ENCODE results near the gene NPHP4.

DNA sequence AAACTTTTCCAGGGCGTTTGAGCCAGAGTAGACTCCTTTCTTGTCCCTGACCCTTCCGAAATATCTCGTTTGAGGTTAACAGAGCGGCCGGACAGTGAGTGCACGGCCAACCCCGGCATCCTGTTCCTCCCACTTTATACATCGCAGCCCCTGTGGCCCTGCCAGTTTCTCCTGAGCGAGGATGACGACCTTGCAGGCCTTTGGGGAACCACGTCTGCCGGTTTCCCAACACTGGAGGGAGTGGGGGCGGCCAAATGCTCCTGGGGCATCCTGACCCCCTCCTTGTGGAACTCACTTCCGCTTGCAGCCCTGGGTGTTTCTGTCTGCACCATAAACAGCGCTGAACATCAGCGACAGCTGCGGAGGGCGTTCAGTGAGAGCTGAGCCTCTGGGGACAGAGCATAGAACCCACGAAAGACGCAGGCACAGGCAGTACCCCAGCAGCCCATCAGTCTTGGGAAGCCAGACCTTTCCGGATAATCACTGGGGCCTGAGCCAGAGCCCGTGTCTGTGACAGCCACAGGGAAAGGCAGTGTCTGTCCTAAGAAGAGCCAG lies 48.7 kb upstream of the NPHP4 start:
- TF ChIP-seq ZFP3 (CRISPR knock-in tag; IDR thresholded peaks at IDR 0.05) (no peak), ZNF8 (CRISPR knock-in tag; IDR thresholded peaks at IDR 0.05) (no peak), OSR1 (CRISPR knock-in tag; IDR thresholded peaks at IDR 0.05) (no peak), ZNF70 (CRISPR knock-in tag; IDR thresholded peaks at IDR 0.05) (no peak), ISL1 (CRISPR knock-in tag; IDR thresholded peaks at IDR 0.05) (no peak)
- TF ChIP-seq, protein P1, sequence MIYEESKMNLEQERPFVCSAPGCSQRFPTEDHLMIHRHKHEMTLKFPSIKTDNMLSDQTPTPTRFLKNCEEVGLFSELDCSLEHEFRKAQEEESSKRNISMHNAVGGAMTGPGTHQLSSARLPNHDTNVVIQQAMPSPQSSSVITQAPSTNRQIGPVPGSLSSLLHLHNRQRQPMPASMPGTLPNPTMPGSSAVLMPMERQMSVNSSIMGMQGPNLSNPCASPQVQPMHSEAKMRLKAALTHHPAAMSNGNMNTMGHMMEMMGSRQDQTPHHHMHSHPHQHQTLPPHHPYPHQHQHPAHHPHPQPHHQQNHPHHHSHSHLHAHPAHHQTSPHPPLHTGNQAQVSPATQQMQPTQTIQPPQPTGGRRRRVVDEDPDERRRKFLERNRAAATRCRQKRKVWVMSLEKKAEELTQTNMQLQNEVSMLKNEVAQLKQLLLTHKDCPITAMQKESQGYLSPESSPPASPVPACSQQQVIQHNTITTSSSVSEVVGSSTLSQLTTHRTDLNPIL (CRISPR knock-in tag; IDR thresholded peaks at IDR 0.05; ENCODE audit: low read depth), result no peak
- TF ChIP-seq, protein P2, sequence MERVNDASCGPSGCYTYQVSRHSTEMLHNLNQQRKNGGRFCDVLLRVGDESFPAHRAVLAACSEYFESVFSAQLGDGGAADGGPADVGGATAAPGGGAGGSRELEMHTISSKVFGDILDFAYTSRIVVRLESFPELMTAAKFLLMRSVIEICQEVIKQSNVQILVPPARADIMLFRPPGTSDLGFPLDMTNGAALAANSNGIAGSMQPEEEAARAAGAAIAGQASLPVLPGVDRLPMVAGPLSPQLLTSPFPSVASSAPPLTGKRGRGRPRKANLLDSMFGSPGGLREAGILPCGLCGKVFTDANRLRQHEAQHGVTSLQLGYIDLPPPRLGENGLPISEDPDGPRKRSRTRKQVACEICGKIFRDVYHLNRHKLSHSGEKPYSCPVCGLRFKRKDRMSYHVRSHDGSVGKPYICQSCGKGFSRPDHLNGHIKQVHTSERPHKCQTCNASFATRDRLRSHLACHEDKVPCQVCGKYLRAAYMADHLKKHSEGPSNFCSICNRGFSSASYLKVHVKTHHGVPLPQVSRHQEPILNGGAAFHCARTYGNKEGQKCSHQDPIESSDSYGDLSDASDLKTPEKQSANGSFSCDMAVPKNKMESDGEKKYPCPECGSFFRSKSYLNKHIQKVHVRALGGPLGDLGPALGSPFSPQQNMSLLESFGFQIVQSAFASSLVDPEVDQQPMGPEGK (CRISPR knock-in tag; IDR thresholded peaks at IDR 0.05; ENCODE audit: borderline replicate concordance), result no peak
- TF ChIP-seq, protein P3, sequence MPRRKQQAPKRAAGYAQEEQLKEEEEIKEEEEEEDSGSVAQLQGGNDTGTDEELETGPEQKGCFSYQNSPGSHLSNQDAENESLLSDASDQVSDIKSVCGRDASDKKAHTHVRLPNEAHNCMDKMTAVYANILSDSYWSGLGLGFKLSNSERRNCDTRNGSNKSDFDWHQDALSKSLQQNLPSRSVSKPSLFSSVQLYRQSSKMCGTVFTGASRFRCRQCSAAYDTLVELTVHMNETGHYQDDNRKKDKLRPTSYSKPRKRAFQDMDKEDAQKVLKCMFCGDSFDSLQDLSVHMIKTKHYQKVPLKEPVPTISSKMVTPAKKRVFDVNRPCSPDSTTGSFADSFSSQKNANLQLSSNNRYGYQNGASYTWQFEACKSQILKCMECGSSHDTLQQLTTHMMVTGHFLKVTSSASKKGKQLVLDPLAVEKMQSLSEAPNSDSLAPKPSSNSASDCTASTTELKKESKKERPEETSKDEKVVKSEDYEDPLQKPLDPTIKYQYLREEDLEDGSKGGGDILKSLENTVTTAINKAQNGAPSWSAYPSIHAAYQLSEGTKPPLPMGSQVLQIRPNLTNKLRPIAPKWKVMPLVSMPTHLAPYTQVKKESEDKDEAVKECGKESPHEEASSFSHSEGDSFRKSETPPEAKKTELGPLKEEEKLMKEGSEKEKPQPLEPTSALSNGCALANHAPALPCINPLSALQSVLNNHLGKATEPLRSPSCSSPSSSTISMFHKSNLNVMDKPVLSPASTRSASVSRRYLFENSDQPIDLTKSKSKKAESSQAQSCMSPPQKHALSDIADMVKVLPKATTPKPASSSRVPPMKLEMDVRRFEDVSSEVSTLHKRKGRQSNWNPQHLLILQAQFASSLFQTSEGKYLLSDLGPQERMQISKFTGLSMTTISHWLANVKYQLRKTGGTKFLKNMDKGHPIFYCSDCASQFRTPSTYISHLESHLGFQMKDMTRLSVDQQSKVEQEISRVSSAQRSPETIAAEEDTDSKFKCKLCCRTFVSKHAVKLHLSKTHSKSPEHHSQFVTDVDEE (CRISPR knock-in tag; IDR thresholded peaks at IDR 0.05), result no peak
